Measurements from ENCODE around the gene ITGAE.

ITGAE gene

DNA sequence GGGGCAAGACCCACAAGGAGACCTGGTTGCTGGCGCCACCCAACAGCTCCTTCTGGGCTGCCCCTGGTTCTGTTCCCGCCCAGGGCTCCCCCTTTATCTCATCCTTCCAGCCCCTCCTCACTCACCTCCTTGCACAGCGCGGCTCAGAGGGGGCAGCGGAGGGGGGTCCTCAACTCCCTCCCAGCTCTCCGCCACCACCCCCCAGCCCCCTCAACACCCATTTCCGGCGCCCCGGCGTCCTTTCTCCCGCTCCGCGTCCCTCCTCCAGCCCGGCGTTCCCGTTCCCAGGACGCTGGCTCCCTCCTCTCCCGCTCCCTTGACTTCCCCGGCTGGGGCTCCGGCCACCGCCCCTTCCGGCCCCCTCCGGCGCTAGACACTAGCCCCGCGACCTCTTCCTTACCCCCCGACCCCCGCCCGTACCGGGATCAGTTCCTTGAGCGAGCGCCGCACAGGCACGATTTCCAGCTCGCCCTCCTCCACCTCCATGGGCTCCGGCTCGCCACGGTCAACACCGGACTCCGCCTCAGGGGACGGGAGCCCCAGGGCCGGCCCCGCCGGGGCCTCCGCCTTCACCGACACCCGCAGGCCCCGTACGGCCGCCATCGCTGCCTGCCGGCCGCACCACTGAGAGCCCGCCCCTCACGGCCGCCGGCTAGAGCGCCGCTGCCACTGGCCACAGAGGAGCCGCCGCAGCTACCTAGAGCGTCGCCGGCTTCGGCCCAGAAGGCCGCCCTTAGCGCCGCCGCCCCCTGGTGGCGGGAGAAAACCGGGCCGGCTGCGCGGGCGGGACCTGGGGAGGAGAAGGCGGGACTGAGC, 44.8 kb upstream of the ITGAE start, which contains the start of gene NCBP3 (continued):
- no peak for TF ChIP-seq ZNF16 (tag by site-specific recombination; IDR thresholded peaks at IDR 0.05; ENCODE audit: low read depth)
- no peak for TF ChIP-seq ZNF510 (tag by site-specific recombination; IDR thresholded peaks at IDR 0.05; ENCODE audit: insufficient replicate concordance)
- no peak for TF ChIP-seq ZNF549 (tag by site-specific recombination; IDR thresholded peaks at IDR 0.05)
- TF ChIP-seq ZNF560 (tag by site-specific recombination; IDR thresholded peaks at IDR 0.05; ENCODE audit: borderline replicate concordance): no peak
- TF ChIP-seq ZNF433 (tag by site-specific recombination; IDR thresholded peaks at IDR 0.05; ENCODE audit: low read depth): no peak
- TF ChIP-seq, protein P1, sequence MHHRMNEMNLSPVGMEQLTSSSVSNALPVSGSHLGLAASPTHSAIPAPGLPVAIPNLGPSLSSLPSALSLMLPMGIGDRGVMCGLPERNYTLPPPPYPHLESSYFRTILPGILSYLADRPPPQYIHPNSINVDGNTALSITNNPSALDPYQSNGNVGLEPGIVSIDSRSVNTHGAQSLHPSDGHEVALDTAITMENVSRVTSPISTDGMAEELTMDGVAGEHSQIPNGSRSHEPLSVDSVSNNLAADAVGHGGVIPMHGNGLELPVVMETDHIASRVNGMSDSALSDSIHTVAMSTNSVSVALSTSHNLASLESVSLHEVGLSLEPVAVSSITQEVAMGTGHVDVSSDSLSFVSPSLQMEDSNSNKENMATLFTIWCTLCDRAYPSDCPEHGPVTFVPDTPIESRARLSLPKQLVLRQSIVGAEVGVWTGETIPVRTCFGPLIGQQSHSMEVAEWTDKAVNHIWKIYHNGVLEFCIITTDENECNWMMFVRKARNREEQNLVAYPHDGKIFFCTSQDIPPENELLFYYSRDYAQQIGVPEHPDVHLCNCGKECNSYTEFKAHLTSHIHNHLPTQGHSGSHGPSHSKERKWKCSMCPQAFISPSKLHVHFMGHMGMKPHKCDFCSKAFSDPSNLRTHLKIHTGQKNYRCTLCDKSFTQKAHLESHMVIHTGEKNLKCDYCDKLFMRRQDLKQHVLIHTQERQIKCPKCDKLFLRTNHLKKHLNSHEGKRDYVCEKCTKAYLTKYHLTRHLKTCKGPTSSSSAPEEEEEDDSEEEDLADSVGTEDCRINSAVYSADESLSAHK (tag by site-specific recombination; IDR thresholded peaks at IDR 0.05): no peak; the same call in 1 of the 2 replicates
- TF ChIP-seq, protein P2, sequence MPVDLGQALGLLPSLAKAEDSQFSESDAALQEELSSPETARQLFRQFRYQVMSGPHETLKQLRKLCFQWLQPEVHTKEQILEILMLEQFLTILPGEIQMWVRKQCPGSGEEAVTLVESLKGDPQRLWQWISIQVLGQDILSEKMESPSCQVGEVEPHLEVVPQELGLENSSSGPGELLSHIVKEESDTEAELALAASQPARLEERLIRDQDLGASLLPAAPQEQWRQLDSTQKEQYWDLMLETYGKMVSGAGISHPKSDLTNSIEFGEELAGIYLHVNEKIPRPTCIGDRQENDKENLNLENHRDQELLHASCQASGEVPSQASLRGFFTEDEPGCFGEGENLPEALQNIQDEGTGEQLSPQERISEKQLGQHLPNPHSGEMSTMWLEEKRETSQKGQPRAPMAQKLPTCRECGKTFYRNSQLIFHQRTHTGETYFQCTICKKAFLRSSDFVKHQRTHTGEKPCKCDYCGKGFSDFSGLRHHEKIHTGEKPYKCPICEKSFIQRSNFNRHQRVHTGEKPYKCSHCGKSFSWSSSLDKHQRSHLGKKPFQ (tag by site-specific recombination; IDR thresholded peaks at IDR 0.05): no peak
- peak; percentile 63 for TF ChIP-seq IKZF3 (tag by site-specific recombination; IDR thresholded peaks at IDR 0.05)
- peak; percentile 25; the same call in 1 of the 2 replicates for TF ChIP-seq ZNF596 (tag by site-specific recombination; IDR thresholded peaks at IDR 0.05)
- TF ChIP-seq ZNF341 (tag by site-specific recombination; IDR thresholded peaks at IDR 0.05; ENCODE audit: low read depth): 0 out of 2 replicates have a peak, but pooled peaks have one; percentile 39
- TF ChIP-seq ZNF19 (tag by site-specific recombination; IDR thresholded peaks at IDR 0.05; ENCODE audit: low read depth): no peak
- TF ChIP-seq, protein P3, sequence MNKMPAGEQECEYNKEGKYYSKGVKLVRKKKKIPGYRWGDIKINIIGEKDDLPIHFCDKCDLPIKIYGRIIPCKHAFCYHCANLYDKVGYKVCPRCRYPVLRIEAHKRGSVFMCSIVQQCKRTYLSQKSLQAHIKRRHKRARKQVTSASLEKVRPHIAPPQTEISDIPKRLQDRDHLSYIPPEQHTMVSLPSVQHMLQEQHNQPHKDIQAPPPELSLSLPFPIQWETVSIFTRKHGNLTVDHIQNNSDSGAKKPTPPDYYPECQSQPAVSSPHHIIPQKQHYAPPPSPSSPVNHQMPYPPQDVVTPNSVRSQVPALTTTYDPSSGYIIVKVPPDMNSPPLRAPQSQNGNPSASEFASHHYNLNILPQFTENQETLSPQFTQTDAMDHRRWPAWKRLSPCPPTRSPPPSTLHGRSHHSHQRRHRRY (tag by site-specific recombination; IDR thresholded peaks at IDR 0.05): no peak
- TF ChIP-seq ZSCAN23 (tag by site-specific recombination; IDR thresholded peaks at IDR 0.05): no peak; the same call in 1 of the 2 replicates
- TF ChIP-seq ZNF146 (tag by site-specific recombination; IDR thresholded peaks at IDR 0.05): peak; percentile 12; the same call in 1 of the 2 replicates
- TF ChIP-seq, protein P4, sequence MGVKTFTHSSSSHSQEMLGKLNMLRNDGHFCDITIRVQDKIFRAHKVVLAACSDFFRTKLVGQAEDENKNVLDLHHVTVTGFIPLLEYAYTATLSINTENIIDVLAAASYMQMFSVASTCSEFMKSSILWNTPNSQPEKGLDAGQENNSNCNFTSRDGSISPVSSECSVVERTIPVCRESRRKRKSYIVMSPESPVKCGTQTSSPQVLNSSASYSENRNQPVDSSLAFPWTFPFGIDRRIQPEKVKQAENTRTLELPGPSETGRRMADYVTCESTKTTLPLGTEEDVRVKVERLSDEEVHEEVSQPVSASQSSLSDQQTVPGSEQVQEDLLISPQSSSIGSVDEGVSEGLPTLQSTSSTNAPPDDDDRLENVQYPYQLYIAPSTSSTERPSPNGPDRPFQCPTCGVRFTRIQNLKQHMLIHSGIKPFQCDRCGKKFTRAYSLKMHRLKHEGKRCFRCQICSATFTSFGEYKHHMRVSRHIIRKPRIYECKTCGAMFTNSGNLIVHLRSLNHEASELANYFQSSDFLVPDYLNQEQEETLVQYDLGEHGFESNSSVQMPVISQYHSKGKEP (tag by site-specific recombination; IDR thresholded peaks at IDR 0.05): peak; percentile 82
- peak; percentile 82 for TF ChIP-seq ZEB2 (tag by site-specific recombination; IDR thresholded peaks at IDR 0.05)
- peak; percentile 42 for TF ChIP-seq OSR2 (tag by site-specific recombination; IDR thresholded peaks at IDR 0.05)
- TF ChIP-seq ZNF792 (tag by site-specific recombination; IDR thresholded peaks at IDR 0.05): no peak
- TF ChIP-seq ZNF768 (tag by site-specific recombination; IDR thresholded peaks at IDR 0.05): no peak
- TF ChIP-seq BCL11A (tag by site-specific recombination; IDR thresholded peaks at IDR 0.05; ENCODE audit: low read depth): no peak
- no peak for TF ChIP-seq ZNF701 (tag by site-specific recombination; IDR thresholded peaks at IDR 0.05)
- no peak for TF ChIP-seq ZNF623 (tag by site-specific recombination; IDR thresholded peaks at IDR 0.05)
- TF ChIP-seq GFI1B (tag by site-specific recombination; IDR thresholded peaks at IDR 0.05): 0 out of 2 replicates have a peak, but pooled peaks have one; percentile 5
- TF ChIP-seq, protein P5, sequence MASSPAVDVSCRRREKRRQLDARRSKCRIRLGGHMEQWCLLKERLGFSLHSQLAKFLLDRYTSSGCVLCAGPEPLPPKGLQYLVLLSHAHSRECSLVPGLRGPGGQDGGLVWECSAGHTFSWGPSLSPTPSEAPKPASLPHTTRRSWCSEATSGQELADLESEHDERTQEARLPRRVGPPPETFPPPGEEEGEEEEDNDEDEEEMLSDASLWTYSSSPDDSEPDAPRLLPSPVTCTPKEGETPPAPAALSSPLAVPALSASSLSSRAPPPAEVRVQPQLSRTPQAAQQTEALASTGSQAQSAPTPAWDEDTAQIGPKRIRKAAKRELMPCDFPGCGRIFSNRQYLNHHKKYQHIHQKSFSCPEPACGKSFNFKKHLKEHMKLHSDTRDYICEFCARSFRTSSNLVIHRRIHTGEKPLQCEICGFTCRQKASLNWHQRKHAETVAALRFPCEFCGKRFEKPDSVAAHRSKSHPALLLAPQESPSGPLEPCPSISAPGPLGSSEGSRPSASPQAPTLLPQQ (tag by site-specific recombination; IDR thresholded peaks at IDR 0.05): peak; percentile 72
- no peak for TF ChIP-seq ZNF529 (tag by site-specific recombination; IDR thresholded peaks at IDR 0.05; ENCODE audit: insufficient replicate concordance)
- TF ChIP-seq ZNF324 (tag by site-specific recombination; IDR thresholded peaks at IDR 0.05): peak; percentile 93
- peak; percentile 67 for TF ChIP-seq KLF7 (tag by site-specific recombination; IDR thresholded peaks at IDR 0.05; ENCODE audit: borderline replicate concordance)
- no peak for TF ChIP-seq ZNF707 (tag by site-specific recombination; IDR thresholded peaks at IDR 0.05)
- TF ChIP-seq, protein P6, sequence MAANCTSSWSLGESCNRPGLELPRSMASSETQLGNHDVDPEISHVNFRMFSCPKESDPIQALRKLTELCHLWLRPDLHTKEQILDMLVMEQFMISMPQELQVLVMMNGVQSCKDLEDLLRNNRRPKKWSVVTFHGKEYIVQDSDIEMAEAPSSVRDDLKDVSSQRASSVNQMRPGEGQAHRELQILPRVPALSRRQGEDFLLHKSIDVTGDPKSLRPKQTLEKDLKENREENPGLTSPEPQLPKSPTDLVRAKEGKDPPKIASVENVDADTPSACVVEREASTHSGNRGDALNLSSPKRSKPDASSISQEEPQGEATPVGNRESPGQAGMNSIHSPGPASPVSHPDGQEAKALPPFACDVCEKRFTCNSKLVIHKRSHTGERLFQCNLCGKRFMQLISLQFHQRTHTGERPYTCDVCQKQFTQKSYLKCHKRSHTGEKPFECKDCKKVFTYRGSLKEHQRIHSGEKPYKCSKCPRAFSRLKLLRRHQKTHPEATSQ (tag by site-specific recombination; IDR thresholded peaks at IDR 0.05): peak; percentile 76; the same call in 1 of the 2 replicates
- no peak for TF ChIP-seq ZNF48 (tag by site-specific recombination; IDR thresholded peaks at IDR 0.05)

Measured in HEK293 (cell line).